Brain microvascular endothelial cell (primary cell): Measurements from ENCODE around the gene MYMX.

Experiments used
- DNase-seq: peaks from one replicate; pipeline ENCODE4 v3.0.0-alpha.2; 2020
- H3K27ac ChIP-seq: fragments of 250-450 bp; sonication (Bioruptor Pico); 2 replicates; pipeline ENCODE4 v1.5.1; 2020; ENCODE audit warnings: mild to moderate bottlenecking, moderate library complexity
- H3K27me3 ChIP-seq: fragments of 250-450 bp; sonication (Bioruptor Pico); replicated peaks from 2 replicates; pipeline ENCODE4 v1.5.1; 2020; ENCODE audit warnings: mild to moderate bottlenecking
- H3K36me3 ChIP-seq: fragments of 250-450 bp; sonication (Bioruptor Pico); replicated peaks from 2 replicates; pipeline ENCODE4 v1.5.1; 2020; ENCODE audit warnings: mild to moderate bottlenecking
- H3K4me3 ChIP-seq: 2 replicates; pipeline ENCODE4 v1.5.1; 2011; ENCODE audit warnings: low read depth, mild to moderate bottlenecking, control low read depth, low read length, moderate library complexity
- CTCF ChIP-seq: IDR thresholded peaks from 2 replicates; pipeline ENCODE4 v1.5.1; 2011; ENCODE audit warnings: low read depth, mild to moderate bottlenecking, moderate library complexity, low read length, control low read depth, inconsistent platforms; ENCODE audit errors: missing control alignments
- in situ Hi-C: cut with HindIII; loops from 2 replicates; pipeline ENCODE4 v1.10.0; 2017; ENCODE audit warnings: low sequenced_read_pairs, low pct_ligation_motif_present

The MYMX gene

GRCh38 chr6:44234101-44235025 lies 17.6 kb downstream of the MYMX start:
- H3K27ac ChIP-seq: no peak overlapping the region
- DNase-seq: peak; percentile 65

GRCh38 chr6:44235269-44235668 lies 18.5 kb downstream of the MYMX start:
- Histone ChIP-seq H3K36me3 (peaks cover 4% of the 10 kb centered on the region), H3K4me3 (no peak overlapping the region), H3K27me3 (no peaks in the 10 kb centered on the region), H3K27ac (no peak overlapping the region)
- in situ Hi-C loops: no loop called here
- no peak for TF ChIP-seq CTCF
- DNase-seq: no peak

More at GRCh38 chr6:44234101-44235025, 17.6 kb downstream of the MYMX start:
- Histone ChIP-seq H3K27me3 (no peaks in the 10 kb centered on the region), H3K4me3 (no peak overlapping the region), H3K36me3 (peaks cover 4% of the 10 kb centered on the region)
- TF ChIP-seq CTCF: peak; percentile 94
- in situ Hi-C loops: no loop called here

DNA sequence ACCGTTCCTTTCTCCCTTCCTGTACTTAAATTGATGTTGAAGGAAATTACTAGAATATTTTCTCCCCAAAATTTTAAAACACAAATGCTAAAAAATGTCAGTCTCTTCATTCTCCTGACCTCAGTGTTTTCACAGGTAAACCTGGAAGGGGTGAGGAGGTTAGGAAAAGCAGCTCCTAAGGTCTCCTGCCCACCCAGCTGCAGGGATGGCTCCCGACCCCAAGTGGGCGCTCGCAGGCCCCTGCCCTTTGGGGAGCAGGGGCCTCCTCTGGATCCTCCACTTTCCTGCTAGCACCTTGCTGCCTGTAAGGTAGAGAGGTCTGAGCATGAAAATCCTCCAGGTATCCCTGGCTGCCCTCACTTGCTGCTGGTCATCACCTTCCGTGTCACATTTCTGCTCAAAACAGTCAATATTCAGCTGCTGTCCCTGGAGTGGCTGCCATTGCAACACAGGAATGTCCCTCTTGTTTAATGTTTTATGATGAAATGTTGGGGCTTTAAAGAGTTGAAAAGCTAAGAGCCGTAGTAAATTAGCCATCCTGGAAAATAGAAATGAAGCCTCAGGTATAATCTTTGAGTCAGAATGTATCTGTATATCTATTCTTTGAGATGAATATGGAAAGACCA lies 19.3 kb downstream of the MYMX start:
- H3K36me3 ChIP-seq: peaks cover 4% of the 10 kb centered on the region
- in situ Hi-C loops: no loop called here
- DNase-seq: no peak
- TF ChIP-seq CTCF: no peak
- no peak overlapping the region for H3K4me3 ChIP-seq
- no peak overlapping the region for H3K27ac ChIP-seq
- H3K27me3 ChIP-seq: no peaks in the 10 kb centered on the region

- peak; percentile 94 for DNase-seq
- in situ Hi-C loops: no loop called here
- Histone ChIP-seq H3K4me3 (peak overlapping the region; percentile 63), H3K27me3 (no peaks in the 10 kb centered on the region), H3K36me3 (no peaks in the 10 kb centered on the region), H3K27ac (peak overlapping the region; percentile 69)
- TF ChIP-seq CTCF: no peak
Measured at GRCh38 chr6:44237021-44237812, 20.5 kb downstream of the MYMX start.

DNA sequence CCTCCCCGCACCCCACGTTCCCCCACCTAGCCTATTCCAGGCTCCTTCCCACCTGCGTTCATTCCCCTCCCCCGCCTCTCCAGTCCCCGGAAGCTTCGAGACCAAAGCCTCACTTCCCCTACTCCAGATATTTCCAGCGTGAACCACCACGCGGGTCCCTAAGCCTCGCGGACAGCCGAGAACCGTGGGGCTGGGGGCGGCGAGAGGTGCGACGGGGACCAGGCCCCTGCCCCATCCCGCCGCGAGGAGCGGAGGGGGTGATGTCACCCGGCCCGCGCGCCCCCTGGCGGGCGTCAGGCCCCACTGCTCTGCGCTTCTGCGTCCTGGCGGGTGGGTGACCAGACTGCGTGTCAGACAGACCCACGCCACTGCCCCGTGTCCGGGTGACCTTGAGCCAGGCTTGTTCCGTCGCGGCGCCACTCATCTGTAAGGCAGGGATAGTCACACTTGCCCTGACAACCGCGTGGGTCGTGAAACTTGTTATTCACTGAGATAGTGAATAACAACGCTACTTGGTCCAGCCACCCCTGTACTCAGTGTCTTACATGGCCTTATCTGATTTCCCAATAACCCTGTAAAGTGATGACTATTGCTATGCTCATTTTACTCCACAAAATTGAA lies 21.2 kb downstream of the MYMX start:
- peak; percentile 82 for TF ChIP-seq CTCF
- H3K4me3 ChIP-seq: peak overlapping the region; percentile 63
- H3K27me3 ChIP-seq: no peaks in the 10 kb centered on the region
- in situ Hi-C loops: no loop called here
- no peaks in the 10 kb centered on the region for H3K36me3 ChIP-seq
- peak; percentile 62 for DNase-seq
- H3K27ac ChIP-seq: peak overlapping the region; percentile 69
